Calu3 (cell line): Measurements from ENCODE around the gene LRRC72. TPM values are rescaled to one million over a fixed set of nuclear protein-coding genes. Genes with fewer than 3 reads are reported as not detected.

Experiments
- BruUV-seq: library from RNA; stranded (reverse); fragments of 400-500 nt; replicated peaks from 2 replicates; lab custom pipeline; 2021; lab: Mats Ljungman, UMichigan
- CTCF ChIA-PET: fragments of 300-600 bp; sonication (Branson Sonifier 250); formaldehyde crosslinking; loops from one replicate; lab custom pipeline; 2022; ENCODE audit warnings: antibody characterized with exemption; lab: Charles Lee
- DNase-seq: peaks from one replicate; pipeline ENCODE4 v3.0.0; 2022
- H3K27ac Mint-ChIP-seq: one replicate; pipeline ENCODE4 v1.8.0; 2022; ENCODE audit warnings: mixed read lengths; ENCODE audit not compliant: unreplicated experiment
- H3K27me3 Mint-ChIP-seq: one replicate; pipeline ENCODE4 v1.8.0; 2022; ENCODE audit warnings: mixed read lengths; ENCODE audit not compliant: unreplicated experiment
- H3K36me3 Mint-ChIP-seq: one replicate; pipeline ENCODE4 v1.8.0; 2022; ENCODE audit warnings: mild to moderate bottlenecking, moderate library complexity, mixed read lengths; ENCODE audit not compliant: insufficient read depth, unreplicated experiment
- H3K4me1 Mint-ChIP-seq: one replicate; pipeline ENCODE4 v1.8.0; 2022; ENCODE audit warnings: mild to moderate bottlenecking, low read depth, mixed read lengths; ENCODE audit not compliant: unreplicated experiment
- H3K4me3 Mint-ChIP-seq: one replicate; pipeline ENCODE4 v1.8.0; 2022; ENCODE audit warnings: mild to moderate bottlenecking, low read depth, moderate library complexity, mixed read lengths; ENCODE audit not compliant: unreplicated experiment
- H3K9me3 Mint-ChIP-seq: one replicate; pipeline ENCODE4 v1.8.0; 2022; ENCODE audit warnings: low read depth, mixed read lengths; ENCODE audit not compliant: unreplicated experiment
- intact Hi-C: fragments of 100-400 bp; cut with micrococcal nuclease; formaldehyde crosslinking; loops from one replicate; pipeline ENCODE4 v1.10.0; 2022; ENCODE audit not compliant: unreplicated experiment
- total RNA-seq: library from RNA; stranded (reverse); gene quantifications from 2 replicates; pipeline ENCODE4 v1.2.3, GENCODE V29; 2022
- TF ChIP-seq, protein P1 (sequence below): fragments of 200-600 bp; IDR thresholded peaks from one replicate; pipeline ENCODE4 v1.8.0; 2022; ENCODE audit warnings: antibody characterized with exemption; ENCODE audit not compliant: unreplicated experiment

Gene LRRC72
- total RNA-seq, 1 experiment from 2014 or later: not detected

DNA sequence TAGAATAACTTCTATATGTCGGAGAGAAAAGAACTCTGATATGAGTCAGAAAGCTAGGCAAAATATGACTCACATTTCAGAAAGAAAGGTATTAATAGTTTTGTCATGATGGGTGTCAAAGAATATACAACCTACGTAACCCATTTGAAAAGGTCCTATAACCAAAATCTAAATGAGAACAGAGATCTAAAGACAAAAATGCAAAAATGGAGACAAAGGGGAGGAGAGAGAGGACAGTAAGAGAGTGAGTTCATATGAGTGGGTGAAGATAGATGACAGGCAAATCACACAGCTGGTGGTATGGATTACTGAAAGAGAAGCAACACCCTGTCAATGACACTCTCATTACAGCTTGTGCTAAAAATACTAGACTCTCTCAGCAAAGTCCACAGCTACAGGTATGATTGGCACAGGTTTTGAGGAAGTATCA, 93.4 kb downstream of the LRRC72 start:
- Mint-ChIP-seq H3K27ac (no peak overlapping the region), H3K4me1 (peaks cover 19% of the 10 kb centered on the region), H3K4me3 (no peak overlapping the region), H3K36me3 (peaks cover 21% of the 10 kb centered on the region), H3K9me3 (no peaks in the 10 kb centered on the region), H3K27me3 (no peaks in the 10 kb centered on the region)
- no TSS peak for BruUV-seq
- TF ChIP-seq, protein P1, sequence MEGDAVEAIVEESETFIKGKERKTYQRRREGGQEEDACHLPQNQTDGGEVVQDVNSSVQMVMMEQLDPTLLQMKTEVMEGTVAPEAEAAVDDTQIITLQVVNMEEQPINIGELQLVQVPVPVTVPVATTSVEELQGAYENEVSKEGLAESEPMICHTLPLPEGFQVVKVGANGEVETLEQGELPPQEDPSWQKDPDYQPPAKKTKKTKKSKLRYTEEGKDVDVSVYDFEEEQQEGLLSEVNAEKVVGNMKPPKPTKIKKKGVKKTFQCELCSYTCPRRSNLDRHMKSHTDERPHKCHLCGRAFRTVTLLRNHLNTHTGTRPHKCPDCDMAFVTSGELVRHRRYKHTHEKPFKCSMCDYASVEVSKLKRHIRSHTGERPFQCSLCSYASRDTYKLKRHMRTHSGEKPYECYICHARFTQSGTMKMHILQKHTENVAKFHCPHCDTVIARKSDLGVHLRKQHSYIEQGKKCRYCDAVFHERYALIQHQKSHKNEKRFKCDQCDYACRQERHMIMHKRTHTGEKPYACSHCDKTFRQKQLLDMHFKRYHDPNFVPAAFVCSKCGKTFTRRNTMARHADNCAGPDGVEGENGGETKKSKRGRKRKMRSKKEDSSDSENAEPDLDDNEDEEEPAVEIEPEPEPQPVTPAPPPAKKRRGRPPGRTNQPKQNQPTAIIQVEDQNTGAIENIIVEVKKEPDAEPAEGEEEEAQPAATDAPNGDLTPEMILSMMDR: no peak
- intact Hi-C loops: no loop called here
- DNase-seq: no peak
- CTCF ChIA-PET: no interaction called here

DNA sequence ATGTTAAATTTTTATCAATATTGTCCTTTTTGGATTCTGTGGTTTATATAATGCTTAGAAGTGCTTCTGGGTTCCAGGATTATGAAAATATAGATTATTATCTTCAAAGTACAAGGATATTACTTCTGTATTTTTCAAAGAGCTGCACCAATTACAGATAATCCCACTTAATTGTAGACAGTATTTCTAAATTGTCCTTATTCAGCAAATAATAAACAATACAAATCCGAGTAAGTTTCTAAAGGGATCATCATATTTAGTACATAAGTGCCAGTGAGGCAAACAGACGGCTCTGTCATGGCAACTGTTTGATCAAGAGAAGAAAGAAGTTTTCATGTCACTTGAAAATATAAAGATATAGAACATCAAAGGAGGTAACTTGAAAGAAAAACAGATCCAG, 99.8 kb downstream of the LRRC72 start:
- TF ChIP-seq, protein P1: no peak
- peaks cover 9% of the 10 kb centered on the region for H3K4me1 Mint-ChIP-seq
- no peak overlapping the region for H3K4me3 Mint-ChIP-seq
- no peak for DNase-seq
- intact Hi-C loops: no loop called here
- no peak overlapping the region for H3K27ac Mint-ChIP-seq
- H3K9me3 Mint-ChIP-seq: no peaks in the 10 kb centered on the region
- peaks cover 6% of the 10 kb centered on the region for H3K36me3 Mint-ChIP-seq
- no peaks in the 10 kb centered on the region for H3K27me3 Mint-ChIP-seq
- CTCF ChIA-PET: no interaction called here
- no TSS peak for BruUV-seq

DNA sequence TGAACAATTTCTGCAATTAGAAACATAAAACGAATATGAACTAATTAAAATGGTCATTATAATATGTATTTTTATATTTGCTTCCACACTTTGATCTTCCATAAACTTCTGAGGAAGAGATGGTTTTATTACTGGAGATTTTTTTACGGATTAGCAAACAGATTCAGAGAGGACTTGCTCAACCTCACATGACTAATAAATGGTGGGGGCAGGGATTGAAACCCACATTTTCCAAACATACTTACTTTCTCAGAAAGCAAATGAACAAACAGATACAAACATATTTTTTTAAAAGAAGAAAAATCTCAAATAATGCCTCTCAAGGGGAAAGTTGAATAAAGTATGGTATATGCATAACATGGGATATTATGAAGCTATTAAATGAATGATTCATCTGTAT, 100.6 kb downstream of the LRRC72 start:
- Mint-ChIP-seq H3K9me3 (no peaks in the 10 kb centered on the region), H3K4me1 (peaks cover 9% of the 10 kb centered on the region), H3K27me3 (no peaks in the 10 kb centered on the region), H3K27ac (no peak overlapping the region), H3K36me3 (peaks cover 6% of the 10 kb centered on the region), H3K4me3 (no peak overlapping the region)
- no TSS peak for BruUV-seq
- DNase-seq: no peak
- TF ChIP-seq, protein P1: no peak
- intact Hi-C loops: no loop called here
- CTCF ChIA-PET: no interaction called here

DNA sequence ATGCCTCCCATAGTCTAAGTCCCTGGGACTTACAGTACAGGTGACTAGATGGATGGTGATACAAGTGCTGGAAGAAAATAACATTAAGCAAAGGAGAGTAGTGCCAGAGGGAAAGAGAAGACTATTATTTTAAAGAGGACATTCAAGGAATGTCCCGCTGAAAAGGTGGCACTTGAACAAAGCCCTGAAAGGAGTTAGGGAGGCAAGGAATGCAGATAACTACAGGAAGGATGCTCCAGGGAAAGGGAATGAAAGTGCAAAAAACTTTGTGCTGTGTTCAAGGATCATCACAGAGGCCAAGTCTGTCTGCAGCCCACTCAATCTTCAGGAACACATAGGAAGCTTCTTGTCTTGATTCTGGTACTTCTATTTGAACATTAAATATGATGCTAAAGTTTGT, 104.0 kb downstream of the LRRC72 start:
- H3K27me3 Mint-ChIP-seq: no peaks in the 10 kb centered on the region
- no peak overlapping the region for H3K27ac Mint-ChIP-seq
- H3K36me3 Mint-ChIP-seq: peaks cover 8% of the 10 kb centered on the region
- intact Hi-C loops: no loop called here
- no peaks in the 10 kb centered on the region for H3K9me3 Mint-ChIP-seq
- no peak overlapping the region for H3K4me3 Mint-ChIP-seq
- TF ChIP-seq, protein P1: no peak
- no peak for DNase-seq
- no TSS peak for BruUV-seq
- H3K4me1 Mint-ChIP-seq: peaks cover 10% of the 10 kb centered on the region
- CTCF ChIA-PET: no interaction called here

Other genes with a start within 250 kb of the LRRC72 start
- 7.5 and 9.9 TPM in 2 replicates for gene CRPPA, start 105.3 kb upstream of the LRRC72 start, total RNA-seq
- gene SOSTDC1, start 61.1 kb upstream of the LRRC72 start, total RNA-seq: 13.9 and 22.1 TPM in 2 replicates
- 29.9 and 32.5 TPM in 2 replicates for gene ANKMY2, start 118.9 kb downstream of the LRRC72 start, total RNA-seq
- gene BZW2, start 119.4 kb downstream of the LRRC72 start, total RNA-seq: 185 and 194 TPM in 2 replicates
- gene TSPAN13, start 226.9 kb downstream of the LRRC72 start, total RNA-seq: 148 and 155 TPM in 2 replicates